ENCODE data around the gene NUDT19.

GRCh38 chr19:32649751-32650150 is 41.9 kb upstream of the NUDT19 start:
- no peak for TF ChIP-seq CTCF (IDR thresholded peaks at IDR 0.05; ENCODE audit: low read depth, low read length, missing input control)
- TF ChIP-seq RAD21 (IDR thresholded peaks at IDR 0.05): no peak
- TF ChIP-seq GABPA (IDR thresholded peaks at IDR 0.05 in 1 of 2, conservative IDR thresholded peaks at IDR 0.05 in 1 of 2): no peak
- no peak for TF ChIP-seq REST (IDR thresholded peaks at IDR 0.05)
- TF ChIP-seq YY1 (IDR thresholded peaks at IDR 0.05): no peak
- TF ChIP-seq EGR1 (IDR thresholded peaks at IDR 0.05; ENCODE audit: low read depth in 2 of 2): no peak
- no peak for TF ChIP-seq ZBTB33 (IDR thresholded peaks at IDR 0.05)
- no peak for TF ChIP-seq RXRA (IDR thresholded peaks at IDR 0.05)

Data from liver (tissue), 3 donors.